CD4-positive, alpha-beta T cell (primary cell): ENCODE data around the gene HS3ST2. TPM values are rescaled to one million over a fixed set of nuclear protein-coding genes. Genes with fewer than 3 reads are reported as not detected.

Source experiments
- ATAC-seq: fragments of 200-7000 bp; cut with Tn5 transposase; one replicate; pipeline ENCODE4 v1.10.0; 2022; ENCODE audit warnings: mild to moderate bottlenecking; ENCODE audit not compliant: poor library complexity
- CTCF ChIA-PET: fragments of 350-600 bp; sonication (Branson Sonifier 250); formaldehyde crosslinking; loops from one replicate; lab custom pipeline; 2021; ENCODE audit warnings: antibody characterized with exemption, inconsistent platforms; lab: Charles Lee
- POLR2A ChIA-PET: fragments of 350-600 bp; sonication (Branson Sonifier 250); formaldehyde crosslinking; loops from one replicate; lab custom pipeline; 2021; ENCODE audit warnings: antibody characterized with exemption, inconsistent platforms; lab: Charles Lee
- DNase-seq, 14 experiments: peaks; one replicate each; pipeline ENCODE4 v3.0.0-alpha.2; 2013 to 2020; ENCODE audit warnings: mixed read lengths in 2 of 14
- H3K27ac ChIP-seq, 2 donors: one replicate each; pipeline versions ENCODE4 v1.5.1 to v1.7.0; 2013; ENCODE audit warnings: low read length in 2 of 2, low read depth in 1 of 2, mild to moderate bottlenecking in 1 of 2
- H3K27me3 ChIP-seq, 2 experiments: 1 replicate in 1 of 2; 2 replicates in 1 of 2; pipeline versions ENCODE4 v1.6.1 to v1.7.0; 2013; ENCODE audit warnings: low read length in 2 of 2, control low read depth in 1 of 2, mild to moderate bottlenecking in 1 of 2, moderate library complexity in 1 of 2; ENCODE audit not compliant: insufficient read depth in 2 of 2, control insufficient read depth in 1 of 2
- H3K36me3 ChIP-seq: one replicate; pipeline ENCODE4 v1.6.1; 2013; ENCODE audit warnings: low read length, control low read depth; ENCODE audit not compliant: insufficient read depth
- H3K4me1 ChIP-seq: one replicate; pipeline ENCODE4 v1.6.1; 2013; ENCODE audit warnings: low read length, control low read depth; ENCODE audit not compliant: insufficient read depth
- H3K4me3 ChIP-seq: one replicate; pipeline ENCODE4 v1.5.1; 2013; ENCODE audit warnings: mild to moderate bottlenecking, low read length, moderate library complexity
- H3K9me3 ChIP-seq, 2 experiments: 1 replicate in 1 of 2; 2 replicates in 1 of 2; pipeline versions ENCODE4 v1.6.1 to v1.7.0; 2013; ENCODE audit warnings: low read length in 2 of 2, mild to moderate bottlenecking in 2 of 2, control low read depth in 1 of 2, moderate library complexity in 1 of 2; ENCODE audit not compliant: control insufficient read depth in 1 of 2, insufficient read depth in 1 of 2
- H3K27ac Mint-ChIP-seq: one replicate; pipeline ENCODE4 v1.8.0; 2020; ENCODE audit warnings: mixed read lengths
- H3K27me3 Mint-ChIP-seq: one replicate; pipeline ENCODE4 v1.8.0; 2021; ENCODE audit warnings: mixed read lengths
- H3K36me3 Mint-ChIP-seq: one replicate; pipeline ENCODE4 v1.8.0; 2021; ENCODE audit warnings: low read depth, mixed read lengths
- H3K4me1 Mint-ChIP-seq: one replicate; pipeline ENCODE4 v1.8.0; 2021; ENCODE audit warnings: low read depth, mixed read lengths
- H3K4me3 Mint-ChIP-seq: one replicate; pipeline ENCODE4 v1.8.0; 2020; ENCODE audit warnings: mild to moderate bottlenecking, mixed read lengths
- H3K9me3 Mint-ChIP-seq: one replicate; pipeline ENCODE4 v1.8.0; 2020; ENCODE audit warnings: mixed read lengths
- CTCF ChIP-seq: fragments of 200-600 bp; IDR thresholded peaks from one replicate; pipeline ENCODE4 v1.8.0; 2022; ENCODE audit warnings: antibody characterized with exemption, mild to moderate bottlenecking
- intact Hi-C, 2 experiments: fragments of 100-400 bp; cut with DNase I in 1 of 2; cut with micrococcal nuclease in 1 of 2; formaldehyde crosslinking; loops; one replicate each; pipeline versions ENCODE4 v1.15.1 to v1.9.0; 2023 to 2025; cut with DNase I, micrococcal nuclease
- total RNA-seq, 174 experiments: library from RNA in 2 of 174; stranded (reverse) in 2 of 174; gene quantifications; one replicate each; pipeline ENCODE4 v1.2.3 and lab custom pipeline; 2021 to 2026

Gene HS3ST2
- total RNA-seq, 2 experiments from 2014 or later = not detected

- H3K4me3 ChIP-seq = no peak overlapping the region
- H3K27me3 ChIP-seq = peaks cover 0 to 3% of the 10 kb centered on the region in 2 experiments
- no peak overlapping the region for H3K27ac ChIP-seq
- H3K4me1 Mint-ChIP-seq = no peaks in the 10 kb centered on the region
- no peak overlapping the region for H3K27ac Mint-ChIP-seq
- no peaks in the 10 kb centered on the region for H3K4me1 ChIP-seq
- no peak for ATAC-seq
- H3K27me3 Mint-ChIP-seq = peaks cover 21% of the 10 kb centered on the region
- ChIA-PET CTCF (no interaction called here), POLR2A (no interaction called here)
- no peaks in the 10 kb centered on the region for H3K36me3 Mint-ChIP-seq
- DNase-seq = no peak
- no peak overlapping the region for H3K4me3 Mint-ChIP-seq
- no peaks in the 10 kb centered on the region for H3K9me3 ChIP-seq
- intact Hi-C loops = no loop called here
- no peaks in the 10 kb centered on the region for H3K9me3 Mint-ChIP-seq
- no peaks in the 10 kb centered on the region for H3K36me3 ChIP-seq
- no peak for TF ChIP-seq CTCF
Observed at GRCh38 chr16:22874394-22874793, 60.4 kb downstream of the HS3ST2 start.

- ChIA-PET POLR2A (no interaction called here), CTCF (no interaction called here)
- Mint-ChIP-seq H3K27ac (no peak overlapping the region), H3K4me3 (no peak overlapping the region), H3K36me3 (no peaks in the 10 kb centered on the region), H3K4me1 (no peaks in the 10 kb centered on the region), H3K27me3 (peaks cover 20% of the 10 kb centered on the region), H3K9me3 (no peaks in the 10 kb centered on the region)
- intact Hi-C loops = no loop called here
- Histone ChIP-seq H3K36me3 (no peaks in the 10 kb centered on the region), H3K27me3 (peaks cover 0 to 3% of the 10 kb centered on the region in 2 experiments), H3K27ac (no peak overlapping the region), H3K4me3 (no peak overlapping the region), H3K9me3 (no peaks in the 10 kb centered on the region), H3K4me1 (no peaks in the 10 kb centered on the region)
- ATAC-seq = no peak
- DNase-seq = no peak
- TF ChIP-seq CTCF = no peak
Observed at GRCh38 chr16:22878955-22879354, 65.0 kb downstream of the HS3ST2 start.

GRCh38 chr16:22879466-22879865 is 65.5 kb downstream of the HS3ST2 start:
- H3K4me3 ChIP-seq = no peak overlapping the region
- no peak overlapping the region for H3K4me3 Mint-ChIP-seq
- no peaks in the 10 kb centered on the region for H3K36me3 Mint-ChIP-seq
- no peak overlapping the region for H3K27ac ChIP-seq
- DNase-seq (no peak), ATAC-seq (no peak)
- H3K36me3 ChIP-seq = no peaks in the 10 kb centered on the region
- no peaks in the 10 kb centered on the region for H3K4me1 ChIP-seq
- H3K9me3 Mint-ChIP-seq = no peaks in the 10 kb centered on the region
- H3K27me3 ChIP-seq = peaks cover 0 to 3% of the 10 kb centered on the region in 2 experiments
- no peak for TF ChIP-seq CTCF
- H3K27me3 Mint-ChIP-seq = peaks cover 20% of the 10 kb centered on the region
- no peak overlapping the region for H3K27ac Mint-ChIP-seq
- CTCF ChIA-PET = no interaction called here
- POLR2A ChIA-PET = no interaction called here
- no peaks in the 10 kb centered on the region for H3K4me1 Mint-ChIP-seq
- intact Hi-C loops = no loop called here
- no peaks in the 10 kb centered on the region for H3K9me3 ChIP-seq
